ENCODE results near the gene PIP5K1C.
"Not testable (repeated sequence)": the region's sequence is repeated elsewhere in the genome, so short reads cannot be mapped to it uniquely, and the experiment has no call there.

PIP5K1C gene

GRCh38 chr19:3636506-3636905 is 63.8 kb downstream of the PIP5K1C start:
- Histone ChIP-seq H3K4me3 (ENCODE audit: low read depth, low read length) (no peak overlapping the region), H3K4me1 (ENCODE audit: control insufficient read depth, insufficient read depth, low read length) (no peaks in the 10 kb centered on the region), H3K9ac (ENCODE audit: low read length) (no peak overlapping the region), H3K9me3 (ENCODE audit: control insufficient read depth, insufficient read depth, low read depth, low read length) (no peaks in the 10 kb centered on the region), H3K27me3 (ENCODE audit: control insufficient read depth, insufficient read depth, low read length) (no peaks in the 10 kb centered on the region), H3K36me3 (ENCODE audit: control insufficient read depth, insufficient read depth, low read length) (peaks cover 57% of the 10 kb centered on the region), H3K27ac (ENCODE audit: low read depth, low read length) (no peak overlapping the region)

GRCh38 chr19:3634496-3635045 is 65.7 kb downstream of the PIP5K1C start:
- no peaks in the 10 kb centered on the region for H3K4me1 ChIP-seq (ENCODE audit: control insufficient read depth, insufficient read depth, low read length)
- no peak overlapping the region for H3K9ac ChIP-seq (ENCODE audit: low read length)
- no peaks in the 10 kb centered on the region for H3K27me3 ChIP-seq (ENCODE audit: control insufficient read depth, insufficient read depth, low read length)
- H3K9me3 ChIP-seq (ENCODE audit: control insufficient read depth, insufficient read depth, low read depth, low read length) = no peaks in the 10 kb centered on the region
- no peak overlapping the region for H3K27ac ChIP-seq (ENCODE audit: low read depth, low read length)
- H3K4me3 ChIP-seq (ENCODE audit: low read depth, low read length) = no peak overlapping the region
- peaks cover 50% of the 10 kb centered on the region for H3K36me3 ChIP-seq (ENCODE audit: control insufficient read depth, insufficient read depth, low read length)

- Histone ChIP-seq H3K27ac (ENCODE audit: low read depth, low read length) (no peak overlapping the region), H3K4me3 (ENCODE audit: low read depth, low read length) (no peak overlapping the region), H3K27me3 (ENCODE audit: control insufficient read depth, insufficient read depth, low read length) (no peaks in the 10 kb centered on the region), H3K9ac (ENCODE audit: low read length) (no peak overlapping the region), H3K9me3 (ENCODE audit: control insufficient read depth, insufficient read depth, low read depth, low read length) (no peaks in the 10 kb centered on the region), H3K4me1 (ENCODE audit: control insufficient read depth, insufficient read depth, low read length) (no peaks in the 10 kb centered on the region), H3K36me3 (ENCODE audit: control insufficient read depth, insufficient read depth, low read length) (peaks cover 40% of the 10 kb centered on the region)
Observed at GRCh38 chr19:3633559-3633988, 66.7 kb downstream of the PIP5K1C start.

- Histone ChIP-seq H3K36me3 (ENCODE audit: control insufficient read depth, insufficient read depth, low read length) (peaks cover 34% of the 10 kb centered on the region), H3K4me1 (ENCODE audit: control insufficient read depth, insufficient read depth, low read length) (no peaks in the 10 kb centered on the region), H3K27me3 (ENCODE audit: control insufficient read depth, insufficient read depth, low read length) (no peaks in the 10 kb centered on the region), H3K4me3 (ENCODE audit: low read depth, low read length) (no peak overlapping the region), H3K27ac (ENCODE audit: low read depth, low read length) (no peak overlapping the region), H3K9ac (ENCODE audit: low read length) (no peak overlapping the region), H3K9me3 (ENCODE audit: control insufficient read depth, insufficient read depth, low read depth, low read length) (no peaks in the 10 kb centered on the region)
Observed at GRCh38 chr19:3632739-3633558, 67.3 kb downstream of the PIP5K1C start.

GRCh38 chr19:3632098-3632497 is 68.2 kb downstream of the PIP5K1C start:
- no peaks in the 10 kb centered on the region for H3K9me3 ChIP-seq (ENCODE audit: control insufficient read depth, insufficient read depth, low read depth, low read length)
- no peak overlapping the region for H3K9ac ChIP-seq (ENCODE audit: low read length)
- H3K4me3 ChIP-seq (ENCODE audit: low read depth, low read length) = no peak overlapping the region
- no peaks in the 10 kb centered on the region for H3K4me1 ChIP-seq (ENCODE audit: control insufficient read depth, insufficient read depth, low read length)
- no peaks in the 10 kb centered on the region for H3K27me3 ChIP-seq (ENCODE audit: control insufficient read depth, insufficient read depth, low read length)
- peaks cover 27% of the 10 kb centered on the region for H3K36me3 ChIP-seq (ENCODE audit: control insufficient read depth, insufficient read depth, low read length)
- H3K27ac ChIP-seq (ENCODE audit: low read depth, low read length) = no peak overlapping the region

GRCh38 chr19:3631053-3631861 is 69.0 kb downstream of the PIP5K1C start:
- Histone ChIP-seq H3K9ac (ENCODE audit: low read length) (no peak overlapping the region), H3K4me1 (ENCODE audit: control insufficient read depth, insufficient read depth, low read length) (no peaks in the 10 kb centered on the region), H3K27me3 (ENCODE audit: control insufficient read depth, insufficient read depth, low read length) (no peaks in the 10 kb centered on the region), H3K27ac (ENCODE audit: low read depth, low read length) (no peak overlapping the region), H3K36me3 (ENCODE audit: control insufficient read depth, insufficient read depth, low read length) (peaks cover 19% of the 10 kb centered on the region), H3K9me3 (ENCODE audit: control insufficient read depth, insufficient read depth, low read depth, low read length) (no peaks in the 10 kb centered on the region), H3K4me3 (ENCODE audit: low read depth, low read length) (no peak overlapping the region)

- not testable (repeated sequence) for H3K27me3 ChIP-seq (ENCODE audit: control insufficient read depth, insufficient read depth, low read length); H3K9ac ChIP-seq (ENCODE audit: low read length); H3K9me3 ChIP-seq (ENCODE audit: control insufficient read depth, insufficient read depth, low read depth, low read length); H3K4me3 ChIP-seq (ENCODE audit: low read depth, low read length); H3K4me1 ChIP-seq (ENCODE audit: control insufficient read depth, insufficient read depth, low read length); H3K27ac ChIP-seq (ENCODE audit: low read depth, low read length)
- H3K36me3 ChIP-seq (ENCODE audit: control insufficient read depth, insufficient read depth, low read length) = peaks cover 17% of the 10 kb centered on the region
Observed at GRCh38 chr19:3628766-3629165, 71.5 kb downstream of the PIP5K1C start.

- Histone ChIP-seq H3K4me1 (ENCODE audit: control insufficient read depth, insufficient read depth, low read length) (no peaks in the 10 kb centered on the region), H3K27me3 (ENCODE audit: control insufficient read depth, insufficient read depth, low read length) (no peaks in the 10 kb centered on the region), H3K9me3 (ENCODE audit: control insufficient read depth, insufficient read depth, low read depth, low read length) (no peaks in the 10 kb centered on the region), H3K9ac (ENCODE audit: low read length) (no peak overlapping the region), H3K27ac (ENCODE audit: low read depth, low read length) (no peak overlapping the region), H3K4me3 (ENCODE audit: low read depth, low read length) (peak overlapping the region; percentile 32), H3K36me3 (ENCODE audit: control insufficient read depth, insufficient read depth, low read length) (peaks cover 20% of the 10 kb centered on the region)
Observed at GRCh38 chr19:3627351-3627723, 72.9 kb downstream of the PIP5K1C start.

GRCh38 chr19:3626473-3627350 is 73.6 kb downstream of the PIP5K1C start, which contains the start of gene CACTIN:
Gene CACTIN, minus strand, starts transcription at chr19:3626790. Its CDS starts 28 bp downstream, at chr19:3626762.
- H3K36me3 ChIP-seq (ENCODE audit: control insufficient read depth, insufficient read depth, low read length) = peaks cover 19% of the 10 kb centered on the region

GRCh38 chr19:3625996-3626472 is 74.2 kb downstream of the PIP5K1C start:
- H3K27me3 ChIP-seq (ENCODE audit: control insufficient read depth, insufficient read depth, low read length) = no peaks in the 10 kb centered on the region
- H3K9me3 ChIP-seq (ENCODE audit: control insufficient read depth, insufficient read depth, low read depth, low read length) = no peaks in the 10 kb centered on the region
- H3K9ac ChIP-seq (ENCODE audit: low read length) = peak overlapping the region; percentile 96
- peaks cover 20% of the 10 kb centered on the region for H3K36me3 ChIP-seq (ENCODE audit: control insufficient read depth, insufficient read depth, low read length)
- H3K4me3 ChIP-seq (ENCODE audit: low read depth, low read length) = peak overlapping the region; percentile 92
- peak overlapping the region; percentile 94; the same call in 1 of the 2 replicates for H3K27ac ChIP-seq (ENCODE audit: low read depth, low read length)
- no peaks in the 10 kb centered on the region for H3K4me1 ChIP-seq (ENCODE audit: control insufficient read depth, insufficient read depth, low read length)

More at GRCh38 chr19:3626473-3627350, 73.6 kb downstream of the PIP5K1C start, which contains the start of gene CACTIN:
- H3K9me3 ChIP-seq (ENCODE audit: control insufficient read depth, insufficient read depth, low read depth, low read length) = no peaks in the 10 kb centered on the region
- no peaks in the 10 kb centered on the region for H3K4me1 ChIP-seq (ENCODE audit: control insufficient read depth, insufficient read depth, low read length)
- peak within 1 kb of the TSS; percentile 96 for H3K9ac ChIP-seq (ENCODE audit: low read length)
- peak within 1 kb of the TSS; percentile 94 for H3K27ac ChIP-seq (ENCODE audit: low read depth, low read length)
- no peaks in the 10 kb centered on the region for H3K27me3 ChIP-seq (ENCODE audit: control insufficient read depth, insufficient read depth, low read length)
- peak within 1 kb of the TSS; percentile 92 for H3K4me3 ChIP-seq (ENCODE audit: low read depth, low read length)
